ENCODE data around the gene NDUFV2. TPM values are rescaled to one million over a fixed set of nuclear protein-coding genes. Genes with fewer than 3 reads are reported as not detected.

Gene NDUFV2
- total RNA-seq, 1 experiment from 2014 or later, result 215 TPM

GRCh38 chr18:9146224-9146623 is 43.7 kb downstream of the NDUFV2 start:
- H3K36me3 ChIP-seq (ENCODE audit: low read depth), result no peaks in the 10 kb centered on the region
- POLR2A ChIA-PET (ENCODE audit: unreplicated experiment), result no interaction called here
- intact Hi-C loops (cut with micrococcal nuclease; ENCODE audit: unreplicated experiment), result loop anchor here (2.0 kb wide), 1 partner anchor 491 kb away; no protein-coding TSS in a partner anchor
- H3K9me2 ChIP-seq (ENCODE audit: insufficient read depth), result no peaks in the 10 kb centered on the region
- H3K27me3 ChIP-seq (ENCODE audit: insufficient read depth, low read depth), result no peaks in the 10 kb centered on the region
- BruUV-seq (replicated peaks), result no TSS peak
- no peak overlapping the region for H3K4me3 ChIP-seq
- no peak overlapping the region for H2AFZ ChIP-seq
- H3K4me2 ChIP-seq, result no peak overlapping the region
- H3K27ac ChIP-seq, result no peak overlapping the region
- no peaks in the 10 kb centered on the region for H3K9me3 ChIP-seq (ENCODE audit: insufficient read depth, low read depth)
- H3K79me2 ChIP-seq (ENCODE audit: low read depth), result peaks cover 71% of the 10 kb centered on the region
- H3F3A ChIP-seq (ENCODE audit: insufficient read depth, low read depth), result no peaks in the 10 kb centered on the region; the same call in 1 of the 2 replicates
- CTCF ChIA-PET, result no interaction called here
- H4K20me1 ChIP-seq (ENCODE audit: insufficient read depth), result peaks cover 6% of the 10 kb centered on the region; the same call in 1 of the 2 replicates
- TF ChIP-seq EZH2 (IDR thresholded peaks at IDR 0.05; ENCODE audit: low read depth), result no peak
- TF ChIP-seq, protein P1, sequence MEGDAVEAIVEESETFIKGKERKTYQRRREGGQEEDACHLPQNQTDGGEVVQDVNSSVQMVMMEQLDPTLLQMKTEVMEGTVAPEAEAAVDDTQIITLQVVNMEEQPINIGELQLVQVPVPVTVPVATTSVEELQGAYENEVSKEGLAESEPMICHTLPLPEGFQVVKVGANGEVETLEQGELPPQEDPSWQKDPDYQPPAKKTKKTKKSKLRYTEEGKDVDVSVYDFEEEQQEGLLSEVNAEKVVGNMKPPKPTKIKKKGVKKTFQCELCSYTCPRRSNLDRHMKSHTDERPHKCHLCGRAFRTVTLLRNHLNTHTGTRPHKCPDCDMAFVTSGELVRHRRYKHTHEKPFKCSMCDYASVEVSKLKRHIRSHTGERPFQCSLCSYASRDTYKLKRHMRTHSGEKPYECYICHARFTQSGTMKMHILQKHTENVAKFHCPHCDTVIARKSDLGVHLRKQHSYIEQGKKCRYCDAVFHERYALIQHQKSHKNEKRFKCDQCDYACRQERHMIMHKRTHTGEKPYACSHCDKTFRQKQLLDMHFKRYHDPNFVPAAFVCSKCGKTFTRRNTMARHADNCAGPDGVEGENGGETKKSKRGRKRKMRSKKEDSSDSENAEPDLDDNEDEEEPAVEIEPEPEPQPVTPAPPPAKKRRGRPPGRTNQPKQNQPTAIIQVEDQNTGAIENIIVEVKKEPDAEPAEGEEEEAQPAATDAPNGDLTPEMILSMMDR (conservative IDR thresholded peaks at IDR 0.05), result no peak
- H3K4me1 ChIP-seq (replicated peaks; ENCODE audit: insufficient read depth), result peaks cover 16% of the 10 kb centered on the region
- no peak for DNase-seq

DNA sequence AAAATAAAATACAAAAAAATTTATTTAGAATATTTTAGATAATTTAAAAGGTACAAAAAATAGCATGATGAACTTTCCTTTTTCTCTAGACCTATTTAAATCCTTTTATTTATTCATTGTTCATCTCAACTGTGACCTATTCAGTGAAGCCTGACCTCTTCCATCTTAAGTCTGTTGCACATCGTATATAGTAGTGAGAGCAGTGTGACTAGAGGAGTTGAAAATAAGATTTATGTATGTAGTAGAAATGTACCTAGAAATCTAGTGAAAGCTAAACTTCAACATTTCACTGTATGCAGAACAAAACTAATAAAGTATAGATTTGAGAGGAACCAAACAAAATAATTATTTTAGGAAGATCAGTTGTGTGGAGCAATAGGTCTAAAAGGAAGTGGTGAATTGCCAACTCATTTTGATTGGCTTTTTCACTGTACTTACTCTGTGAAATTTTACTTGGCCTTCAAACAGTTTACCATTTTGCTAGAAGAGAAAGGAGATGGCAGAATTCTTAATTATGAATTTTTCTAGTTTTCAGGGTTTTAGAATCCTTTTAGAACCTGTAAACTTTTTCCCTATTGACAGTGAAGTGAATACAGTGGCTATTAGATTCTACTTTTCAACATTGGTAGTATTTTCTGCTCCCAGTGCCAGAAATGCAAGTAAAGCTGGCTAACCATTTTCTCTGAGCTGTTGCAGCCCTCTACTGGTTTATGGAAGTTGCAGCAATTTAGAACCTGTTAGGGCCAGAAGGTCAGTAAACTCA is 45.1 kb downstream of the NDUFV2 start:
- POLR2A ChIA-PET (ENCODE audit: unreplicated experiment), result no interaction called here

DNA sequence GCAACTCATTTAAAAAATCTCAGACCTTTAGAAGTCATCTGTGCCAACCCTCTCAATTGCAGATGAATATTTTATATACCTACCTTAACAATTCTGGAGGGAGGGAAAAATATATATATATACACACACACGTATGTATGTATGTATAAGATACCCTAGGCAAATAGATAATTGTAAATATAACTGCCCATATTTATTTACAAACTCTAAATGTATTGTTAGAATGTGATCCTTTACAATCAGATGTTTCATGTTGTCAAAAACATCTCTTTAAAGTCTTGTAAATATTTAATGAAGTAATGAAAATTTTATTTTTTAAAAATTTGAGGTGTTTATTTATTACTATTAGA is 45.7 kb downstream of the NDUFV2 start:
- Histone ChIP-seq H3K9me2 (ENCODE audit: insufficient read depth) (no peaks in the 10 kb centered on the region), H3K4me3 (no peak overlapping the region), H2AFZ (no peak overlapping the region), H3K79me2 (ENCODE audit: low read depth) (peaks cover 64% of the 10 kb centered on the region), H3K9me3 (ENCODE audit: insufficient read depth, low read depth) (no peaks in the 10 kb centered on the region), H3F3A (ENCODE audit: insufficient read depth, low read depth) (no peaks in the 10 kb centered on the region; the same call in 1 of the 2 replicates), H3K27me3 (ENCODE audit: insufficient read depth, low read depth) (no peaks in the 10 kb centered on the region), H3K36me3 (ENCODE audit: low read depth) (no peaks in the 10 kb centered on the region), H4K20me1 (ENCODE audit: insufficient read depth) (peaks cover 6% of the 10 kb centered on the region; the same call in 1 of the 2 replicates), H3K27ac (no peak overlapping the region), H3K4me1 (replicated peaks; ENCODE audit: insufficient read depth) (peaks cover 6% of the 10 kb centered on the region; the same call in 1 of the 2 replicates), H3K4me2 (no peak overlapping the region)
- BruUV-seq (replicated peaks), result no TSS peak
- no peak for TF ChIP-seq EZH2 (IDR thresholded peaks at IDR 0.05; ENCODE audit: low read depth)
- TF ChIP-seq, protein P1 (conservative IDR thresholded peaks at IDR 0.05), result peak; percentile 6; the same call in 1 of the 2 replicates
- ChIA-PET CTCF (interaction anchor here (0.6 kb wide), 1 partner anchor 186 kb away, joined by 3 read pairs; the partner anchor contains the start of gene TWSG1), POLR2A (ENCODE audit: unreplicated experiment) (no interaction called here)
- DNase-seq, result no peak
- intact Hi-C loops (cut with micrococcal nuclease; ENCODE audit: unreplicated experiment), result loop anchor here (1.0 kb wide), 2 partner anchors 75 to 160 kb away; no protein-coding TSS in a partner anchor

More for the DNA sequence above, 45.1 kb downstream of the NDUFV2 start:
- Histone ChIP-seq H3K4me3 (no peak overlapping the region), H3K4me1 (replicated peaks; ENCODE audit: insufficient read depth) (peaks cover 6% of the 10 kb centered on the region; the same call in 1 of the 2 replicates), H2AFZ (no peak overlapping the region), H3K36me3 (ENCODE audit: low read depth) (no peaks in the 10 kb centered on the region), H4K20me1 (ENCODE audit: insufficient read depth) (peaks cover 6% of the 10 kb centered on the region; the same call in 1 of the 2 replicates), H3K9me2 (ENCODE audit: insufficient read depth) (no peaks in the 10 kb centered on the region), H3K9me3 (ENCODE audit: insufficient read depth, low read depth) (no peaks in the 10 kb centered on the region), H3K79me2 (ENCODE audit: low read depth) (peaks cover 66% of the 10 kb centered on the region), H3K27me3 (ENCODE audit: insufficient read depth, low read depth) (no peaks in the 10 kb centered on the region), H3F3A (ENCODE audit: insufficient read depth, low read depth) (no peaks in the 10 kb centered on the region; the same call in 1 of the 2 replicates), H3K27ac (peak overlapping the region; percentile 40), H3K4me2 (0 out of 2 replicates have a peak overlapping the region, but pooled peaks have one; percentile 4)
- intact Hi-C loops (cut with micrococcal nuclease; ENCODE audit: unreplicated experiment), result loop anchor here (1.0 to 2.0 kb wide), 3 partner anchors 74 to 493 kb away; no protein-coding TSS in a partner anchor
- no peak for TF ChIP-seq EZH2 (IDR thresholded peaks at IDR 0.05; ENCODE audit: low read depth)
- TF ChIP-seq, protein P1 (conservative IDR thresholded peaks at IDR 0.05), result peak; percentile 76
- no TSS peak for BruUV-seq (replicated peaks)
- DNase-seq, result peak; percentile 29 to 48
- CTCF ChIA-PET, result interaction anchor here (0.6 kb wide), 1 partner anchor 187 kb away, joined by 3 read pairs; the partner anchor contains the start of gene TWSG1

All from PC-9 (cell line).